Lung (tissue), 16 donors: ENCODE measurements around the gene HSPBAP1. TPM values are rescaled to one million over a fixed set of nuclear protein-coding genes. Genes with fewer than 3 reads are reported as not detected.

Source experiments
- ATAC-seq: fragments of 200-7000 bp; cut with Tn5 transposase; one replicate; pipeline ENCODE4 v1.9.1; 2020; ENCODE audit warnings: moderate number of reproducible peaks; ENCODE audit not compliant: insufficient read depth, low FRiP score
- DNase-seq, 3 donors: peaks; one replicate each; pipeline ENCODE4 v3.0.0-alpha.2; 2013 to 2017
- H3K27ac ChIP-seq, 2 donors: one replicate each; pipeline ENCODE4 v1.5.1; 2013; ENCODE audit warnings: mild to moderate bottlenecking in 2 of 2, moderate library complexity in 2 of 2, control low read depth in 1 of 2, inconsistent platforms in 1 of 2, low read depth in 1 of 2, low read length in 1 of 2
- H3K27me3 ChIP-seq, 3 donors: one replicate each; pipeline ENCODE4 v1.5.1; 2013; ENCODE audit warnings: low read length in 2 of 3; ENCODE audit not compliant: control insufficient read depth in 3 of 3, insufficient read depth in 3 of 3
- H3K36me3 ChIP-seq, 4 donors: one replicate each; pipeline ENCODE4 v1.5.1; 2013; ENCODE audit warnings: low read length in 4 of 4, mild to moderate bottlenecking in 1 of 4, moderate library complexity in 1 of 4; ENCODE audit not compliant: control insufficient read depth in 4 of 4, insufficient read depth in 4 of 4
- H3K4me1 ChIP-seq, 5 donors: one replicate each; pipeline ENCODE4 v1.5.1; 2013; ENCODE audit warnings: low read length in 5 of 5, mild to moderate bottlenecking in 2 of 5, moderate library complexity in 1 of 5; ENCODE audit not compliant: control insufficient read depth in 5 of 5, insufficient read depth in 5 of 5
- H3K4me3 ChIP-seq: one replicate; pipeline ENCODE4 v1.5.1; 2013; ENCODE audit warnings: mild to moderate bottlenecking, control low read depth, moderate library complexity
- H3K9ac ChIP-seq, 2 donors: one replicate each; pipeline ENCODE4 v1.5.1; 2013; ENCODE audit warnings: low read length in 2 of 2, control low read depth in 1 of 2; ENCODE audit not compliant: insufficient read depth in 1 of 2
- H3K9me3 ChIP-seq, 4 donors: one replicate each; pipeline ENCODE4 v1.5.1; 2013; ENCODE audit warnings: low read length in 3 of 4, mild to moderate bottlenecking in 1 of 4, moderate library complexity in 1 of 4; ENCODE audit not compliant: control insufficient read depth in 4 of 4, insufficient read depth in 3 of 4
- WGBS, 2 donors: extraction: QIAGEN DNeasy Blood & Tissue Kit; methylation state at CpG; one replicate each; pipeline ENCODE4 v1.1.7; 2013; 5-methylcytosine and 5-hydroxymethylcytosine counted together
- long read RNA-seq, 5 donors: transcript quantifications; one replicate each; lab custom pipeline, GENCODE V29; 2026
- polyA plus RNA-seq, 2 donors: library from polyadenylated mRNA; stranded (reverse); fragments of 200-250 nt; gene quantifications; one replicate each; pipeline ENCODE4 v1.2.1, GENCODE V29; 2013
- total RNA-seq, 2 donors: library from RNA; depleted of rRNA in 1 of 2; stranded (reverse); fragments of >200 nt in 1 of 2; gene quantifications; one replicate each; pipeline ENCODE4 v1.2.1, GENCODE V29; 2014 to 2021
- TF ChIP-seq, protein P1 (sequence below): IDR thresholded peaks from 2 replicates; pipeline ENCODE4 v1.5.1; 2012; ENCODE audit warnings: mild to moderate bottlenecking; ENCODE audit errors: control extremely low read depth, extremely low read depth
- donor health status: control.
- donor health status: control.
- donor health status: Bipolar disorder and iron deficiency.
- donor health status: healthy.
- donor health status: DM: yes; HTN: yes; CAD: no.

HSPBAP1 gene, protein sequence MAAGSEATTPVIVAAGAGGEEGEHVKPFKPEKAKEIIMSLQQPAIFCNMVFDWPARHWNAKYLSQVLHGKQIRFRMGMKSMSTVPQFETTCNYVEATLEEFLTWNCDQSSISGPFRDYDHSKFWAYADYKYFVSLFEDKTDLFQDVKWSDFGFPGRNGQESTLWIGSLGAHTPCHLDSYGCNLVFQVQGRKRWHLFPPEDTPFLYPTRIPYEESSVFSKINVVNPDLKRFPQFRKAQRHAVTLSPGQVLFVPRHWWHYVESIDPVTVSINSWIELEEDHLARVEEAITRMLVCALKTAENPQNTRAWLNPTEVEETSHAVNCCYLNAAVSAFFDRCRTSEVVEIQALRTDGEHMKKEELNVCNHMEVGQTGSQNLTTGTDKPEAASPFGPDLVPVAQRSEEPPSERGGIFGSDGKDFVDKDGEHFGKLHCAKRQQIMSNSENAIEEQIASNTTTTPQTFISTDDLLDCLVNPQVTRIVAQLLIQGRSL
- total RNA-seq (10 to 100 TPM; 10.5 to 11.6 TPM), polyA plus RNA-seq (10 to 100 TPM in 1 of 2 donors, 1 to 10 TPM in 1; 8.4 to 15.9 TPM)
- long read RNA-seq, donor 1, partial matches to known transcripts: 0 of 2 reads
- long read RNA-seq, donor 1, other reads (novel, unspliced or antisense): 0 of 2 reads
- long read RNA-seq, donor 2, partial matches to known transcripts: 0 of 2 reads
- long read RNA-seq, donor 2, other reads (novel, unspliced or antisense): 0 of 2 reads
- long read RNA-seq, donor 3, partial matches to known transcripts: 0 of 1 reads
- long read RNA-seq, donor 3, other reads (novel, unspliced or antisense): 0 of 1 reads
- long read RNA-seq, donor 4: 0 reads
- long read RNA-seq, donor 5, partial matches to known transcripts: 0 of 2 reads
- long read RNA-seq, donor 5, other reads (novel, unspliced or antisense): 0 of 2 reads

DNA sequence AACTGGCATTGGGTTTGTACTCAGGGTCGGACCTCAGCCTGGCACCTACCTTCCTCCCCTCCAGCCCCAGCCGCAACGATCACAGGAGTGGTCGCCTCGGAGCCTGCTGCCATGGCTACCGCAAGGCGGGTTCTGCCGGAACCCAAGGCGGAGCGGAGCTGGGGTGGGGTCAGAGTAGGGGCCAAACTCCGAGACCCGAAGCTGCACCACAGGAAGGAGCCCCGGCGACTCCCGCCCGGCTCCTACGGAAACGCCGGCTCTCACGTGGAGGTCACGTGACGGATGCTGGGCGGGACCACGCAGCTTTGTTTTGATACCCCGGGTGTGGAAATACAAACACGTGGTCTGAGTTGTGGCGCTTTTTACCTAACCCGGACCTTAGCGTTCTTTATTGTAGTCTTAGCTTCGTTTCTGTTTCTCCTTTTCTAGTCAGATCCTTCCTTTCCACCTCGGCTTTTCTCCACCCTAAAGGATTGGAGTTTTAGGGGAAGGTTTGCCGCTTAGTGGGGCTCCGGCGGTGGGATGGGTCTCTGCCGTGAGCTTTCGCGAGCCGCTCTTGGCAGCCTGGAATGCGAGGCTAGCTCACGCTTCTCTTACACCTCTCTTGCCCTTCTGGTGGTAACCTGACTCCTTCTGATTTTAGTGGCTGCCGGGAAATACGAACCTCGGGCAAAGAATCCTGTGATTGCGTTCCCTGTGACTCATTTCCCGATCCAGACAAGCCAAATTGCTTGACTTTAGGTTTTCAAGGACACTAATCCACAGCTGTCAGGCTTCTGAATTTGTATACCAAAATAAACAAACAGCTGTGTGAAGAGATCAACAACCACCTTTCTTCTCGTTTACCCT lies at the start of gene HSPBAP1:
Gene HSPBAP1 (minus strand): TSS at position 264 of the 849 bp plus-strand sequence. CDS start 151 bp downstream, at position 113.
- peak within 1 kb of the TSS; percentile 97 to 100 for H3K27ac ChIP-seq
- WGBS, 2 donors: 0% methylated on average over 46 of the region's 46 CpGs
- peaks cover 0 to 19% (median 6%) of the 10 kb centered on the region in 5 donors for H3K4me1 ChIP-seq
- TF ChIP-seq, protein P1, sequence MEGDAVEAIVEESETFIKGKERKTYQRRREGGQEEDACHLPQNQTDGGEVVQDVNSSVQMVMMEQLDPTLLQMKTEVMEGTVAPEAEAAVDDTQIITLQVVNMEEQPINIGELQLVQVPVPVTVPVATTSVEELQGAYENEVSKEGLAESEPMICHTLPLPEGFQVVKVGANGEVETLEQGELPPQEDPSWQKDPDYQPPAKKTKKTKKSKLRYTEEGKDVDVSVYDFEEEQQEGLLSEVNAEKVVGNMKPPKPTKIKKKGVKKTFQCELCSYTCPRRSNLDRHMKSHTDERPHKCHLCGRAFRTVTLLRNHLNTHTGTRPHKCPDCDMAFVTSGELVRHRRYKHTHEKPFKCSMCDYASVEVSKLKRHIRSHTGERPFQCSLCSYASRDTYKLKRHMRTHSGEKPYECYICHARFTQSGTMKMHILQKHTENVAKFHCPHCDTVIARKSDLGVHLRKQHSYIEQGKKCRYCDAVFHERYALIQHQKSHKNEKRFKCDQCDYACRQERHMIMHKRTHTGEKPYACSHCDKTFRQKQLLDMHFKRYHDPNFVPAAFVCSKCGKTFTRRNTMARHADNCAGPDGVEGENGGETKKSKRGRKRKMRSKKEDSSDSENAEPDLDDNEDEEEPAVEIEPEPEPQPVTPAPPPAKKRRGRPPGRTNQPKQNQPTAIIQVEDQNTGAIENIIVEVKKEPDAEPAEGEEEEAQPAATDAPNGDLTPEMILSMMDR: no peak
- H3K9ac ChIP-seq: peak within 1 kb of the TSS; percentile 33 to 83
- no peaks in the 10 kb centered on the region for H3K9me3 ChIP-seq
- H3K36me3 ChIP-seq: no peaks in the 10 kb centered on the region
- peak within 1 kb of the TSS; percentile 71 for H3K4me3 ChIP-seq
- H3K27me3 ChIP-seq: no peaks in the 10 kb centered on the region
- DNase-seq (peak; percentile 90 to 94 (median 91)), ATAC-seq (peak; percentile 69)

DNA sequence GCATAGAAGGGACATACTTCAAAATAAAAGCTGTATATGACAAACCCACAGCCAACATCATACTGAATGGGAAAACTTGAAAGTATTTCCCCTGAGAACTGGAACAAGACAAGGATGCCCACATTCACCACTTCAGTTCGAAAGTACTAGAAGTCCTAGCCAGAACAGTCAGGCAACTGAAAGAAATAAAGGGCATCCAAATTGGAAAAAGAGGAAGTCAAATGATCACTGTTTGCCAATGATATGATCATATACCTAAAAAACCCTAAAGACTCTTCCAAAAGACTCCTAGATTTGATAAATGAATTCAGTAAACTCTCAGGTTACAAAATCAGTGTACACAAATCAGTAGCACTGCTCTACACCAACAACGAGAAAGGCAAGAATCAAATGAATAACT lies 42.0 kb upstream of the HSPBAP1 start:
- Histone ChIP-seq H3K9me3 (no peaks in the 10 kb centered on the region), H3K9ac (no peak overlapping the region), H3K36me3 (peaks cover 0 to 10% (median 1%) of the 10 kb centered on the region in 4 donors), H3K4me3 (no peak overlapping the region), H3K27ac (no peak overlapping the region), H3K27me3 (no peaks in the 10 kb centered on the region), H3K4me1 (no peaks in the 10 kb centered on the region)
- no peak for DNase-seq
- TF ChIP-seq, protein P1: no peak
- ATAC-seq: no peak
- WGBS, 2 donors: 94 to 96% methylated on average over 2 of the region's 2 CpGs

DNA sequence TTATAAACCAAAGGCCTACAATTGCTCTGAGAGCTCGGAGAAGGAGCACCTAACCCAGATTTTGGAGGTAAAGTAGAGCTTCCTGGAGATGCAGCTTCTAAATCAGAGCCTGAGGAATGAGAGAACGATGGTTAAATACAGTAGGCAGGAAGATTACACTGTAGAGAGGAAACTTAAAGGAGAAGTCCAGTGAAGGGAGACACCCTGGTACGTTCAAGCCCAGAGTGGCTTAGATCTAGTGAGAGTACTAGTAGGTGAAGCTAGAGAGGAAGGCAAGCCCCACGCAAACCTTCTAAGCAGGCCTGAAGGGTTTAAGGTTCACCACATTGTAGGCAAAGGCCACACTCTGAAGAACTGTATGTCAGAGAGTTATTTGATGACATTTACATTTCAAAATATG lies 34.6 kb upstream of the HSPBAP1 start:
- TF ChIP-seq, protein P1: no peak
- Histone ChIP-seq H3K9ac (no peak overlapping the region), H3K27ac (no peak overlapping the region), H3K36me3 (peaks cover 0 to 26% (median 14%) of the 10 kb centered on the region in 4 donors), H3K4me1 (peaks cover 0 to 1% (median 0%) of the 10 kb centered on the region in 5 donors), H3K27me3 (no peaks in the 10 kb centered on the region), H3K4me3 (no peak overlapping the region), H3K9me3 (no peaks in the 10 kb centered on the region)
- DNase-seq (no peak), ATAC-seq (no peak)
- WGBS, 2 donors: 85 to 91% methylated on average over 4 of the region's 4 CpGs
